ENCODE measurements around the gene ZNF148. TPM values are rescaled to one million over a fixed set of nuclear protein-coding genes. Genes with fewer than 3 reads are reported as not detected.

The ZNF148 gene
- total RNA-seq, 1 donor from 2014 or later = 47.5 TPM

- H3K36me3 ChIP-seq = no peaks in the 10 kb centered on the region
- no peak overlapping the region for H3K27ac ChIP-seq
- no peak for TF ChIP-seq CTCF (IDR thresholded peaks at IDR 0.05)
- H3K4me3 ChIP-seq = no peak overlapping the region
- no peaks in the 10 kb centered on the region for H3K27me3 ChIP-seq
- intact Hi-C loops (cut with DNase I) = no loop called here
- ATAC-seq (no peak), DNase-seq (no peak)
- H3K4me1 ChIP-seq = no peaks in the 10 kb centered on the region
- H3K9me3 ChIP-seq = no peaks in the 10 kb centered on the region
These were observed 7.2 kb upstream of the ZNF148 start for GRCh38 chr3:125382298-125382697.

GRCh38 chr3:125381743-125382142, 6.6 kb upstream of the ZNF148 start:
- no peak for ATAC-seq

GRCh38 chr3:125381314-125381713, 6.2 kb upstream of the ZNF148 start:
- Histone ChIP-seq H3K9me3 (no peaks in the 10 kb centered on the region), H3K4me3 (no peak overlapping the region), H3K4me1 (no peaks in the 10 kb centered on the region), H3K27ac (no peak overlapping the region), H3K36me3 (no peaks in the 10 kb centered on the region), H3K27me3 (no peaks in the 10 kb centered on the region)
- DNase-seq = no peak
- no peak for TF ChIP-seq CTCF (IDR thresholded peaks at IDR 0.05)
- ATAC-seq = no peak
- intact Hi-C loops (cut with DNase I) = no loop called here

More at GRCh38 chr3:125381743-125382142, 6.6 kb upstream of the ZNF148 start:
- Histone ChIP-seq H3K27ac (no peak overlapping the region), H3K4me3 (no peak overlapping the region), H3K4me1 (no peaks in the 10 kb centered on the region), H3K27me3 (no peaks in the 10 kb centered on the region), H3K9me3 (no peaks in the 10 kb centered on the region), H3K36me3 (no peaks in the 10 kb centered on the region)
- TF ChIP-seq CTCF (IDR thresholded peaks at IDR 0.05) = no peak
- intact Hi-C loops (cut with DNase I) = no loop called here
- DNase-seq = no peak

- no peak for DNase-seq
- H3K9me3 ChIP-seq = no peaks in the 10 kb centered on the region
- H3K4me1 ChIP-seq = peaks cover 5% of the 10 kb centered on the region
- H3K36me3 ChIP-seq = no peaks in the 10 kb centered on the region
- no peak overlapping the region for H3K27ac ChIP-seq
- intact Hi-C loops (cut with DNase I) = no loop called here
- H3K4me3 ChIP-seq = no peak overlapping the region
- no peaks in the 10 kb centered on the region for H3K27me3 ChIP-seq
- TF ChIP-seq CTCF (IDR thresholded peaks at IDR 0.05) = no peak
- ATAC-seq = no peak
These were observed 4.4 kb upstream of the ZNF148 start for GRCh38 chr3:125379483-125379882.

GRCh38 chr3:125378762-125379161, 3.6 kb upstream of the ZNF148 start:
- DNase-seq = no peak
- no peaks in the 10 kb centered on the region for H3K27me3 ChIP-seq
- TF ChIP-seq CTCF (IDR thresholded peaks at IDR 0.05) = no peak
- no peaks in the 10 kb centered on the region for H3K36me3 ChIP-seq
- intact Hi-C loops (cut with DNase I) = no loop called here
- H3K4me1 ChIP-seq = peaks cover 10% of the 10 kb centered on the region
- H3K9me3 ChIP-seq = no peaks in the 10 kb centered on the region
- no peak for ATAC-seq
- H3K4me3 ChIP-seq = no peak overlapping the region
- no peak overlapping the region for H3K27ac ChIP-seq

Measured in upper lobe of right lung (tissue), 1 donor.